Kidney epithelial cell (primary cell): Measurements from ENCODE around the gene NFIL3. TPM values are rescaled to one million over a fixed set of nuclear protein-coding genes. Genes with fewer than 3 reads are reported as not detected.
"Not testable (repeated sequence)": the region's sequence is repeated elsewhere in the genome, so short reads cannot be mapped to it uniquely, and the experiment has no call there.

Experiments used
- DNase-seq: peaks from one replicate; pipeline ENCODE4 v3.0.0-alpha.2; 2010; ENCODE audit warnings: low read depth
- H3K27me3 ChIP-seq: 2 replicates; pipeline ENCODE4 v1.6.0; 2011; ENCODE audit warnings: low read length; ENCODE audit not compliant: control insufficient read depth, insufficient read depth
- H3K36me3 ChIP-seq: 2 replicates; pipeline ENCODE4 v1.5.1; 2011; ENCODE audit warnings: low read length; ENCODE audit not compliant: control insufficient read depth, insufficient read depth
- H3K4me3 ChIP-seq: 2 replicates; pipeline ENCODE4 v1.5.1; 2011; ENCODE audit warnings: low read depth, mild to moderate bottlenecking, control low read depth, low read length
- total RNA-seq: library from RNA; depleted of rRNA; stranded (reverse); fragments of >200 nt; gene quantifications from 2 replicates; pipeline ENCODE4 v1.2.3, GENCODE V29; 2015
- TF ChIP-seq, protein P1 (sequence below): IDR thresholded peaks from 2 replicates; pipeline ENCODE4 v1.5.1; 2011; ENCODE audit warnings: mild to moderate bottlenecking, moderate library complexity, low read length, control low read depth, inconsistent platforms; ENCODE audit not compliant: insufficient read depth, poor library complexity, severe bottlenecking

The NFIL3 gene
- total RNA-seq, 1 donor from 2014 or later = 31.1 TPM

- TF ChIP-seq, protein P1, sequence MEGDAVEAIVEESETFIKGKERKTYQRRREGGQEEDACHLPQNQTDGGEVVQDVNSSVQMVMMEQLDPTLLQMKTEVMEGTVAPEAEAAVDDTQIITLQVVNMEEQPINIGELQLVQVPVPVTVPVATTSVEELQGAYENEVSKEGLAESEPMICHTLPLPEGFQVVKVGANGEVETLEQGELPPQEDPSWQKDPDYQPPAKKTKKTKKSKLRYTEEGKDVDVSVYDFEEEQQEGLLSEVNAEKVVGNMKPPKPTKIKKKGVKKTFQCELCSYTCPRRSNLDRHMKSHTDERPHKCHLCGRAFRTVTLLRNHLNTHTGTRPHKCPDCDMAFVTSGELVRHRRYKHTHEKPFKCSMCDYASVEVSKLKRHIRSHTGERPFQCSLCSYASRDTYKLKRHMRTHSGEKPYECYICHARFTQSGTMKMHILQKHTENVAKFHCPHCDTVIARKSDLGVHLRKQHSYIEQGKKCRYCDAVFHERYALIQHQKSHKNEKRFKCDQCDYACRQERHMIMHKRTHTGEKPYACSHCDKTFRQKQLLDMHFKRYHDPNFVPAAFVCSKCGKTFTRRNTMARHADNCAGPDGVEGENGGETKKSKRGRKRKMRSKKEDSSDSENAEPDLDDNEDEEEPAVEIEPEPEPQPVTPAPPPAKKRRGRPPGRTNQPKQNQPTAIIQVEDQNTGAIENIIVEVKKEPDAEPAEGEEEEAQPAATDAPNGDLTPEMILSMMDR = no peak
- DNase-seq = no peak
- no peaks in the 10 kb centered on the region for H3K36me3 ChIP-seq
- no peaks in the 10 kb centered on the region for H3K27me3 ChIP-seq
- H3K4me3 ChIP-seq = no peak overlapping the region
Measured at GRCh38 chr9:91384954-91385353, 38.7 kb downstream of the NFIL3 start.

DNA sequence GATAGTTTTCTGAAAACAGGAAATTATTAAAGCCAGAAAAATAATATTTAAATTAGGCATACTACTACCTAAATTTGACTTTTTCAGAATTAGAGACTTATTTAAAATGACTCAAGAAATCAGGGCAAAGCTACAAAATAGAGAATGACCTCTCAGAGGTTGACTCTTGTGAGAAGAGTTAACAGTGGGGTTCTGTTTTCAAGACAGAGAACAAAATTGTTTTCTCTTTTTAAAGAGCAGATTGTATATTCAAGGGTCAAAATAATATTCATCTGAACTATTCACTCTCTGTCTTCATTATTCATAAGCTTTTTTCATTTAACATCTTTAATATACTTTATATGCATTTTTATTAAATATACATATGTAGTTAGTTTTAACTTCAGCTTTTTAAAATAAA lies 40.1 kb downstream of the NFIL3 start:
- no peaks in the 10 kb centered on the region for H3K27me3 ChIP-seq
- TF ChIP-seq, protein P1 = no peak
- no peak for DNase-seq
- H3K36me3 ChIP-seq = no peaks in the 10 kb centered on the region
- H3K4me3 ChIP-seq = no peak overlapping the region

DNA sequence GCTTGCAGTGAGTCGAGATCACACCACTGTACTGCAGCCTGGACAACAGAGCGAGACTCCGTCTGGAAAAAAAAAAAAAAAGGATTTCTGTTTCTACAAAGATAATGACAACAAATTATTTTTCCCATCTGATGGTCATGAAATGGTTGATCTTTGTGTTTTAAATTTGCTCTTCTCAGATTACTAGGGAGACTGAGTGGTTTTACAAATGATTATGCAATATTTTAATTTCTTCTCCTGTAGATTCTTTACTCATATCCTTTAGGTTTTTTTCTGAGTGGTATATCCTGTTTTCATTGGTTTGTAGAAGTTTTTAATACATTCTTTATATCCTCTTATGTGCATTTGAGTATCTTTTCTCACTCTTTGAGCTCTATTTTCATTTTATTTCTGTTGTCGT lies 41.3 kb downstream of the NFIL3 start:
- Histone ChIP-seq H3K36me3 (no peaks in the 10 kb centered on the region), H3K4me3 (no peak overlapping the region), H3K27me3 (no peaks in the 10 kb centered on the region)
- TF ChIP-seq, protein P1 = no peak
- DNase-seq = no peak

- TF ChIP-seq, protein P1 = no peak
- no peak for DNase-seq
- Histone ChIP-seq H3K4me3 (no peak overlapping the region), H3K27me3 (no peaks in the 10 kb centered on the region), H3K36me3 (no peaks in the 10 kb centered on the region)
Measured at GRCh38 chr9:91379426-91379825, 44.2 kb downstream of the NFIL3 start.

- no peaks in the 10 kb centered on the region for H3K27me3 ChIP-seq
- H3K4me3 ChIP-seq = no peak overlapping the region
- TF ChIP-seq, protein P1 = no peak
- no peak for DNase-seq
- H3K36me3 ChIP-seq = no peaks in the 10 kb centered on the region
Measured at GRCh38 chr9:91378695-91379127, 44.9 kb downstream of the NFIL3 start.

- not testable (repeated sequence) for H3K4me3 ChIP-seq, DNase-seq, H3K36me3 ChIP-seq, H3K27me3 ChIP-seq
Measured at GRCh38 chr9:91378054-91378453, 45.6 kb downstream of the NFIL3 start.

- Histone ChIP-seq H3K27me3 (no peaks in the 10 kb centered on the region), H3K36me3 (no peaks in the 10 kb centered on the region), H3K4me3 (no peak overlapping the region)
- TF ChIP-seq, protein P1 = no peak
- DNase-seq = no peak
Measured at GRCh38 chr9:91376239-91376638, 47.4 kb downstream of the NFIL3 start.
